ENCODE results near the gene LYPD6.
A peak's percentile ranks its signal among the peaks of the same experiment; 100 is the strongest.

The LYPD6 gene

GRCh38 chr2:149353421-149353820 is 23.0 kb downstream of the LYPD6 start:
- DNase-seq = no peak

GRCh38 chr2:149355716-149356422 is 25.5 kb downstream of the LYPD6 start:
- DNase-seq = no peak

DNA sequence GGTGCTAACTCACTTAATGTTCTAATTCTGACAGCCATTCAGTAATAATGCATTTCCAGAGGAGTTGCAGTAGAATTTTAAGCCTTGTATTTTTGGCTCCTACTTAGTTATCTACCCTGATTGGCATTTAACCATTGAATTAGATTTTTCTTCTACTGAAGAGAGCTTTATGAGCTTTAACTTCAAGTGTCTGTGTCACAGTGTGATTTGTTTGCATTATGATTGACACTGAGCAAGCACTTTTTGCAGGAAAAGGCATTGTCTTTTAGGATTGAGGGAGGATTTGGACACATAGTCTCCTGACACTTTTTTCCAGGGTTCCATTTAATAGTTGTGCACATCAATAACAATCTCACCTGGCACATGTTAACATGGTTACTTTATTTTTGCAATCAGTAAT is 26.7 kb downstream of the LYPD6 start:
- DNase-seq = no peak

GRCh38 chr2:149360106-149360505 is 29.7 kb downstream of the LYPD6 start:
- DNase-seq = no peak

GRCh38 chr2:149363958-149364357 is 33.6 kb downstream of the LYPD6 start:
- no peak for DNase-seq

GRCh38 chr2:149364839-149365238 is 34.5 kb downstream of the LYPD6 start:
- DNase-seq = no peak

DNA sequence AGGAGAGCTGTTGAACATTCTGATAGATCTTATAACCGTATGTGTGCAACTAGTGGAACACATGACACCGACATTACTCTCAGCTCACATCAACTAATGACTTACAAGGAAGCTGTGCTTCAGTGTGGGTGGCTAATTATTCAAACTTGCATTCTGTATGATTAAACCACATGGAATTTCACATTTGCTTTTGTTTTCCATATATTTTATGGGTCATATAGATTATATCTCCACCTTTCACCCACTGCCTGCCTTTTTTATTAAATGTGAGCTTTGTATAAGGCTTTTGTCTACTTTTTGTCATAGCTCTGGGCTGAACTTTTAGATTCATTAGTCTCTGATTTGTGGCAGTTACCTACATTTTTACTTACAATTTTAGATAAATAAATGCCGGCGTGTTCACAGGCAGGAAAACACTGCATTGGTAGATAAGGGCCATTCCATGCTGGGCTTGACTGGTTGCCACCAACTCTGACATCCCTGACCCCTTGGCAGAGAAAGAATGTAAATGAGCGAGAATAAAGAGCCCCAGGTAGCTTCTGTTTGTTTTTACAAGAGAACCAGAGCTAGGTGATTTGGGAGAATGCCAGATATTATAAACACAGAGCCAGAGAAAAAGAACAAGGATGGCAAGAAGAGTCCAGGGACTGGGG is 35.7 kb downstream of the LYPD6 start:
- DNase-seq = peak; percentile 62

GRCh38 chr2:149370061-149370775 is 39.8 kb downstream of the LYPD6 start:
- DNase-seq = no peak

DNA sequence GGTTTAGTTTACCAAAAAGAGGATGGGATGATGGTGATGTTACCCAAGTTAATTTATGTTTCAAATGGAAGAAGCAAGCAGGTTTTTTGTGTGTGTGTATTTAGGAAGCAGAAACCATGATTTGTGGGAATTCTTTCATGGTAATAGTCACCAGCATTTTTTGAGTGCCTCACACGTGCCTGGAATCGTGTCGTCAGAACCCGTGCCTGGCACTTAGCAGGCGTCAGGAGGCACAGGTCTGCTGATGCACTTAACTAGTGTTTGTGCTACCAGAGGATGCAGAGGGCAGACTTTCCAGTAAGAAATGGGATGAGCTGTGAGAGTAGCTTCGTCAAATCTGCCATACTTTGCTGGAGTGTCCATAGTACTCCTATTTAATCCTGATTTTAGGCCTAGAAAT is 41.1 kb downstream of the LYPD6 start:
- no peak for DNase-seq

- DNase-seq = no peak
Measured at GRCh38 chr2:149375801-149376361, 45.5 kb downstream of the LYPD6 start.

DNA sequence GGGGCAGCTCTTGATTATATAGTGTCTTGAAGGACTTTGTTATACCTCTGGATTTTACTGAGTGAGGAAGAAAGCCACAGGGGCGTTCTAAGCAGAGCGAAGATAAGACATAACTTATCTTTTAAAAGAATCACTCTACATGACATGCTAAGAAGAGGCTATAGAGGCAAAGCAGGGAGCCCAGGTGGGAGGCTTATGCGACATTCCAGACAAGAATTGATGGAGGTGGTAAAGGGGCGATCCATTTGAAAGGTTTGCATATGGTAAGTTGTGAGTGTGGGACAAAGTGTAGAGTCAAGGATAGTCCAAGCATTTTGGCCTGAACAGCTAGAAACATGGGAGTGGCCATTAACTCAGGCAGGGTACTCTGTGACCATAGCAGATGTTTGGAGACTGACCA is 49.8 kb downstream of the LYPD6 start:
- DNase-seq = no peak

DNA sequence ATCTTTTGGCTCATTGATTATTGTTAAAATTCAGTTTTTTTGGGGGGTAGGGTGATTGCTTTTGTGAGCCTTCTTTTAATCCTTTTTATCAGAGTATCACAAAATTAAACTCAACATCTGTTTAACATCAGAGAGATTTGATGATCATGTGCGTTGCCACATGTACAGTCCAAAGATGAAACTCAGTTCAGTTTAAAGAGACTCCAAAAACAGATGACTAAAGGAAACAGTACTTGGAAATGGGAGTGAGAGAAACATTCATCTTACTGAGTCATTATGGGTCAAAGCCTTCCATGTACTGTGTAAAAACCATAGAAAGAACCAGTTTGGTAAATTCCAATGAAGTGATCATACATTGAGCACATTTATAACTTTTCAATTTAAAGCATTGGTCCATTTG is 53.0 kb downstream of the LYPD6 start:
- DNase-seq = no peak

- no peak for DNase-seq
Measured at GRCh38 chr2:149385350-149385749, 55.0 kb downstream of the LYPD6 start.

DNA sequence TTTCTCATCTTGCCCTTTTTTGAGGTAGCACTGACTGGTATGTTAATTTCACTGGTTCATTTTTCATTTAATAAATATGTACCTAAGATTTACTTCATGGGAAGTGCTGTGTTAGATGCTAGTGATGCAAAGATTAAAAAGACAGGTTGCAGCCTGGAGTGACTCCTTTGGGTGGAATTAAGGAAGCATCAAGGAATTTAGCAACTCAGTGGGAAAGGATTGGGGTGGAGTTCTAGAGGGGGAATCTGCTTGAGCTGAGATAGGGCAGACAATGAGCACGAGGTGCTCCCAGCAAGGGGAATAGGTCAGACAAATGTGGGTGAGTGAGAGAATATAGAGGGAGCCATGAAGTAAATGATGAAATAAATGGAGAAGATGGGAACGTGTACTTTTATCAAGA is 57.0 kb downstream of the LYPD6 start:
- DNase-seq = no peak

DNA sequence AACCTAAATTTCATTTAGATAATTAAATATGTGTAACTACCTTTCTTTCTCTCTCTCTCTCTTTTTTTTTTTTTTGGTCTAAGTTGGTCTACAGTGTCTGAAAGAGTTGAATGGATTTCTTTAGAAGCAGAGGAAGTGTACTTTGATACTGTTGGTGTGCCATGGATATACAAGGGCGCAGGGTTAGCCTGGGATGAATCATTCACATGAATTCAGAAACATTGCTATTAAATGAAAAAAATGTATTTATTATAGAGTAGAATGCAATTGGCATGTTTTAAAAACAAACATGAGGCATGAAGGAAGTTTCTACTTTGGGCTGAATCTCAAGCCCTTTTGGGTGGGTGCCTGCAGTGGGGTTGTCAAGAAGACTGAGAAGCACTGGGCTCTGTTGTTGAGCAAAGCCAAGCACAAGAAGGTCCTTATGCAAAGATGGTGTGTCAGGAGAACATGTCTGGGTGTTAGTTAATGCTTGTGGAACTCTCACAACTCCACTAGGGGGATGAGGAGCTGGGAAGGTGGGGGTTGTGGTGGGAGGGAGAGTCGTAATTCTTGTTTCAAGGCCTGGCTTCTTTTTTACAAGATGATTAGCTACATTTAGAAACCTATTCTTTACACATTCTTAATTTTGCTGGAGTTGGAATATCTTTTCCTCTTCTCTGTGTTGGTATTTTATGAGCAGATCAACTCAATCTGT is 57.9 kb downstream of the LYPD6 start:
- peak; percentile 69 for DNase-seq

GRCh38 chr2:149389506-149390167 is 59.2 kb downstream of the LYPD6 start:
- DNase-seq = no peak

DNA sequence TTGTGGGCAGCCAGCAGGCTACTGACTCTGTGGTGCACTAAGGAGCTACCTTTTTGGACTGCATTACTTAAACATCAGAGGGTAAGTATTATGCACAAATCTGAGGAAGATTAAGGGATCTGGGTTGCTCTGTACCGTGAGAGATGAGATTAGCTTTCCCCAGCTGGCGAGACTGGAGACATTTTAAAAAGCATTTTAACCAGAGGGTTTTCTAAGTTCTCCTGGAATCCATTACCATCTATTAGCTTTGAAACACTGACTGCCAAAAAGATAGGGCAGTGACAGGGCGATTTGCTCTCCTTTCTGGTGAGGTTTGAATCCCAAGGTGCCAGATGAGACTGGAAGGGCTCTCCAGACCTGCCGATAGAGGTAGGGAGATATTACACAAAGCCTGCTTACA is 63.2 kb downstream of the LYPD6 start:
- no peak for DNase-seq

- no peak for DNase-seq
Measured at GRCh38 chr2:149394864-149395263, 64.5 kb downstream of the LYPD6 start.

DNA sequence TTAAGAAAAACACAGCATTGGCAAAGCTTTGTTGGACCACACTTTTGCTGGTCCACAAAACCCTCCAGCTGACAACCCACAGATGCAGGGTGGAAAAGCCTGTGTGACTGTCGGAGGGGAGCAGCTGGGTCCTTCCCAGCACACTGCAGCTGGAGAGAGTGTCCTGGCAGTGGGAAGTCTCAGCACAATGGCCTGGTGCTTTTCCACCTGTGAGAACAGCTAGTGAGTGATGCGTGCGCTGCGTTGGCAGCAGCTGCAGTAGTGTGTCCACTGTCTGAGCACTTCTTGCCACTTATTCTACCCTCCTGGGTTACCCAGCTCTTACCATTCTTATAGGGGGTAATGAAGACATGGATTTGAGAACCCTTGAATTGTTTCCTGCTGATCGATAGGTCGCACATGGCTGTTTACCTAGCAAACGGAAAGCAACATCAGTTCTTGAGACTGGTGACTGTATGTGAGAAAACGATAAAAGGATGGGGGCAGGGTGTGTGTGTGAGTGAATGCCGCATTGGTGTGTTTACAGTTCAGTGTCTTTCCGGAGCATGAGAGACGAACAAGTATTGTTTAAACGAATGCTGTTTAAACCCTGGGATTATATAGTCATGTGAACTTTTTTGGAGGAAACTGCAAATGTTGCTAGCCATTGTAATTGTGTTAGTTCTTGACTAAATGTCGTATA is 69.7 kb downstream of the LYPD6 start:
- DNase-seq = no peak

DNA sequence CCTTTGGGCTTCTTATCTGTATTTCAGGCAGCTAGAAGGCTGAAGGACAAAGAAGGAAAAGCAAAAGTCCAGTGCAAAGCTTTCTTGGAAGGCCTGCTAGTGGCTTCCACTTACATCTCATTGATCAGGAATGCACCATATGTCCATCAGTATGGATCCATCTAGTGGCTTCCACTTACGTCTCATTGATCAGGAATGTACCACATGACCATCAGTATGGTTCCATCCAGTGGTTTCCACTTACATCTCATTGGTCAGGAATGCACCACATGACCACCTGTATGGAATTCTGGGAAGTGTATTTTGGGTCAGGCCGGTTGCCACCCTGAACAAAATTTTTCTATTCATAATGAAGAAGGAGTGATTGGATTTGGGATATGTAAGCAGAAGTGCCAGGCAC is 70.6 kb downstream of the LYPD6 start:
- DNase-seq = no peak

GRCh38 chr2:149409506-149409905 is 79.1 kb downstream of the LYPD6 start:
- no peak for DNase-seq
